ENCODE results near the gene COQ10A.

Gene COQ10A

GRCh38 chr12:56311003-56311402, 44.3 kb downstream of the COQ10A start:
- in situ Hi-C loops (cut with MboI; ENCODE audit: low sequenced_read_pairs) = no loop called here

DNA sequence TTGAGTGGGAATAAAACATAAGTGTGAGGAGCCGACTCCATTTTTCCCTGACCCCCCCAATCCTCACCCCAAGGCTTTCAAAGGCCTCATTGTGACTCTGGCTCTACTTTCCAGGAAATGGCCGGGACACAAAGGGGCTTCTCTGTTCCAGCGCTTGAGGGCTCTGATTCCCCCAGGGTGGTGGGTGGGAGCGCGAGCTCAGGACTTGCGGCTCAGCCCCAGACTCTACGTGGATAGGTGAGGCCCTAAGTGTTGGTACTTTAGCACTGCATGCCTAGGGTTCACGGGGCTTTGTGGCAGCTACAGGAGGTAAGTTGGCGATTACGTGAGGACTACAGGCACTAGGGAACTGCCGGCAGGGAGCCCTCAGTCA, 48.5 kb downstream of the COQ10A start:
- in situ Hi-C loops (cut with MboI; ENCODE audit: low sequenced_read_pairs) = no loop called here

DNA sequence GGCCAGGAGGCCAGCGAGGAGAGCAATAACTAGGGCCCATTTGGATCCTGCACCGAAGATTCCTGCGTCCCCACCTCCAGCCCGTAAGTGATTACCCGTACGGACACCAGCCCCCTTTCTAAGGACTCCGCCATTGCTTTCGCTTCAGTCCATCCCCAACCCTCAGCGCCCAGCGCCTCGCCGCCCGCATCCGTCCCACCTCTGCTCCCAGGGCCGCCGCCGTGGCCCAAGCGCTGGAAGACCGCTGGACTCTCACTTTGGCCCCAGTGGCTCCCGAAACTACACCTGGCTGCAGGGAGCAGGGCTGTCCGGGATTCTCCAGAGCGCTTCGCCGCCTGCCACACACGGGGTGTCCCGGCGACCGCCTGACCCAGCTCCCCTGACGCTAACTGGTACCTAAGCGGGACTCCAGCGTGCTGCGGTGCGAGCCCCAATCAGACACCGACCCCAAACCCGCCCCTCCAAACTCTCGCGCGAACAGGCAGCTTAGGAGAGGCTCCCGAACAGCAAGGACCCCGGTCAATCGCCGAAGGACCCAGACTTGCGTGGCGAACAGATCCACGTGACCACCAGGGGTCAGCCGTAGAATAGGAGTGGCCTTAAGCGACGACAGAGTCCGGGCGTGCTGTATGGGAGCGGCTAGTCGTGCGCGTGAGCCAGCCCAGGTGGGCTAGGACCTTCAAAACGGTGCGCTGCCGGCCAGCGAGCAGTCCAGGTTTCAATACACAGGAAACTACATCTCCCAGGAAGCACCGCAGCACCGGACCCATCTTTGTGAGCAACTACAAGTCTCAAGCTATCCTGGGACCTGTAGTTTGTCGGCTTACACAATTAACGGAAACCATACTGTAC, 49.1 kb downstream of the COQ10A start, which contains the start of gene CNPY2:
Gene CNPY2, minus strand, starts transcription at position 367 of the 852 bp plus-strand sequence. CDS start 771 bp downstream, outside the sequence.
- in situ Hi-C loops (cut with MboI; ENCODE audit: low sequenced_read_pairs) = no loop called here

- in situ Hi-C loops (cut with MboI; ENCODE audit: low sequenced_read_pairs) = no loop called here
Measured at GRCh38 chr12:56317675-56318074, 50.9 kb downstream of the COQ10A start.

Measured in HL-60/S4 treated with retinoic acid at 250 ng/mL for 4 days and 3 days (cell line).